Measurements from ENCODE around the gene IRS1.

Gene IRS1

DNA sequence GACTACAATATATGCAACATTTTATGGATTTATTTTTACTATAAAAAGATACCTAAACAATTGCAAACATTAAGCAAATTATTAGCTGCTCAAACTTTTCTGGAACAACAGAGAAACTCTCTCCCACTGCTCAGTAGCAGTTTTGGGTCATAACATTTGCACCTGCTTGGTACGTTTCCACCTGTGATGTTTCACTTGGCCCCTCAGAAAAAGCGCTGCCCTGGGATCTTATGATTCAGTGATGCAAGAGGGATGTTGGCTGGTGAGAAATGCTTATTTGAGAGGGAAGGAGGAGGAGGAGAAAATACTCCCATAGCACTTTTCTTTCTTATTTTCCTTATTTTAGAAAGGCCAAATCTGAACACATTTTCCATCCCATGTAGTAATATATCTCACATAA lies 9.2 kb downstream of the IRS1 start:
- no peak for DNase-seq

DNA sequence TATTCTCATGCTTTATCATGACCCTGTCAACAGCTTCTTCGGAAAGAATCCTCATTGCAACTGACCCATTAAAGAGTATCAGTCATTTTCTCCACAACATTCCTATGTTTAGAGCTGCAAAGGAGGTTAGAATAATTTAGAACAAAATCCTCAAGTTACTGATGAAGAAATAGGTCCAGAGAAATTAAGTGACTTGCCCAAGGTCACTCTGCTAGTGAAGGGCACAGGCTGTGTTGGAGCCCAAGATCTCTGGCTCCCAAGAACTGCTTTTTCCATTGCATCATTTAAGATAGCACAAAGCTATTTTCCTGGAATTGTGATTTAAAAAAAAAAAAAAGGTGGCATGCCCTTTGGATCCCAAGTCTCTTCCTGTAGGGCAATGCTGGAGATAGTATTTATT lies 9.6 kb downstream of the IRS1 start:
- DNase-seq, result no peak

GRCh38 chr2:226788881-226789490 lies 10.6 kb downstream of the IRS1 start:
- DNase-seq, result no peak

- no peak for DNase-seq
Measured at GRCh38 chr2:226788064-226788463, 11.6 kb downstream of the IRS1 start.

DNA sequence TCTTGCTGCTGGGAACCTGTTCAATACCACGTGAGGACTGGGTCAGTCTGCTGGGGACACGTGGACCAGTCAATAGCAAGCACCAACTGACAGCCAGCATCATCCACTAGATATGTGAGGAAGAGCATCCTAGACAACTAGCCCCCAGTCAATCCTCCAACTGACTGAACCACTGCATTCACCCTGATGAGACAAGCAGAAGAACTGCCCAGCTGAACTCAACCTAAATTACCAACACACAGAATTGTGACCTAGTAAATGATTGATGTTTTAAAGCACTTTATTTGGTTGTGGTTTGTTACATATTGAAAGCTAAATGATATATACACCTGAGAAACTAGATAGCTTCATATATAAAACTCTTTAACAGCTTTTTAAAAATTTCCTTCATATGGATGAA lies 15.7 kb downstream of the IRS1 start:
- DNase-seq, result no peak

DNA sequence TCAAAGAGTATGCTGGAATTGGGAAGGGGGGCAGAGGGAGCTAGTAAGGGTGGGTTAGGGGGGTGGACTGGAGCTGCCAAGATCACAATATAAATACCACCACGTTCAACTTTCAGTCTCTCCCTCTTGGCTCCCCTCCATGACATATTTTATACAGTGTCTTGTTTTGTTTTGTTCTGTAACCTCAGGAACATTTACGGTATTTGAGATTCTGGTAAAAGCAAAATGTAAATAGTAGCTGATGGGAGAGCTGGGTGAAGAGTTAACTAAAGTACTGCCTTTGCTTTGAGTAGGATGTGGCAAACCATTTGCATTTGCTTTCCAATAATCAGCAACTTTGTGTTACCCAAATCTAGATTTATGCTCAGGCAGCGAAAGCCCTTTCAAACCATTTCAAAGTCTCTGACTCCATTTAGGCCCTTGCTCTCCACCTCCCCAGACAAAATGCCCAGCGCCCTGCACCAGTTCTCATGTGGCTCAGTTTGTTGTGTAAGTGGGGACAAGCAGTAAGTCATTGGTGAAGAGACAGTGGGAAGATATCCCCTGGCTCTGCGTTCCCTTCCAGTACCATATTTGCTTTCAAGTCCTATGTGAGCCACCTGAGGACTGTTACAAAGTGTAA lies 17.4 kb downstream of the IRS1 start:
- no peak for DNase-seq

DNA sequence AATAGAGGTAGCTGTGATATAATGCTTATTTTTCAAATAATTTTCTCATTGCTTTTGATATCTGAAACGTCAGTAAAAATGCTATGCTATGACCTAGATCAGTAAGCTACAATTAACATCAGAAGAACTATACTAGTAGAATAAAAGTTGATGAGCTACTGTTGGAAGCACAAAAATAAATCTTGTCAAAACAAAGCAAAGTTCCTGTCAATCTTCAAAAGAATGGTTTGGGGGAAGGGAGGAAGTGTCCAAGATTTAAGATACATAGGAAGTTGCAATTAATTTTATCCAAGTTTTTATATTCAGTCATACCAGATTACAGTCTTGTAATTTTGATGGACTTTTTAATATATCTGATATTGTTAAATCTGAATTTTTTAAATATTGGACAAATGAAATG lies 19.2 kb downstream of the IRS1 start:
- DNase-seq, result no peak

DNA sequence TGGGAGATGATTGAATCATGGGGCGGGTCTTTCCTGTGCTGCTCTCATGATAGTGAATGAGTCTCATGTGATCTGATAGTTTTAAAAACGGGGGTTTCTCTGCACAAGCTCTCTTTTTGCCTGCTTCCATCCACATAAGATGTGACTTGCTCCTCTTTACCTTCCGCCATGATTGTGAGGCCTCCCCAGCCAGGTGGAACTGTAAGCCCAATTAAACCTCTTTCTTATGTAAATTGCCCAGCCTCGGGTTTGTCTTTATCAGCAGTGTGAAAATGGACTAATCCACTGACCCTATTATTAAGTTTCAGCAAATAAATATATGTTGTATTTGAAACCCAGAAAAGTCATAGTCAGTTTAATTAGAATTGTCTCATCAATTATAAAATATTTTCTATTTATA lies 22.0 kb downstream of the IRS1 start:
- DNase-seq, result no peak

- no peak for DNase-seq
Measured at GRCh38 chr2:226776104-226776503, 23.5 kb downstream of the IRS1 start.

- DNase-seq, result no peak
Measured at GRCh38 chr2:226775032-226775509, 24.5 kb downstream of the IRS1 start.

GRCh38 chr2:226773291-226773690 lies 26.3 kb downstream of the IRS1 start:
- no peak for DNase-seq

DNA sequence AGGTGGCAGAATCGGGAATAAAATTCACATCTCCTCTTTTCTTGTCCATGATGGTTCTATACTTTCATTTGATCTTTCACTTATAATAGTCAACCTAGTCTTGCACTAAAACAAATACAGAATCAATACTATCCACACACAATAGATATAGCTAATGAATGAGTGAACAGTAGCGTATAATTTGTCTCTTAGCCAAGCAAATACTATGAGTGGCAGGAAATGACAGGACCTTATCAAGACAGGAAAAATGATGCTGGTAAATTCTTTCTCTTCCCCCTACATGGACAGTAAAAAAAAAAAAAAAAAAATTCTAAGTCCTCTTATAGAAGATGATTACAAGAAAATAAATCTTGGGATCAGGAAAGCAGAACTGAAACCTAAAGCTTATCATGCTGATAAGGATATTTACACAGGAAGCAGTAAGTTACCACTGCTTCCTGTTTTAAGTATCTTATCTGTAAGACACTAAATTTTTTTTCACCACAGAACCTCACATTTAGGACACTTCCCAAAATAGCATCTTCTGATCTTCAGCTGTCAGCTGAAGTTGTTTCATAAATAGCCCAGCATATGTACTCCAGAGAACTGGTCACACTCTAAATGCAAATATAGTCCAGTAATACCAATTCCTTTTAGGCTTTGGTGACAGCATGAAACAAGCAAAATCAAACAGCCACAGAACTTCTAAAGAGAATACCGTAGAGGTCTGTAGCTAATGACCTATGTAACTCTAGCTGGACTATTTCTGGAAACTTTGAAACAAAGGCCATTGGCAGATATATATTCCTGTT lies 27.0 kb downstream of the IRS1 start:
- DNase-seq, result no peak

DNA sequence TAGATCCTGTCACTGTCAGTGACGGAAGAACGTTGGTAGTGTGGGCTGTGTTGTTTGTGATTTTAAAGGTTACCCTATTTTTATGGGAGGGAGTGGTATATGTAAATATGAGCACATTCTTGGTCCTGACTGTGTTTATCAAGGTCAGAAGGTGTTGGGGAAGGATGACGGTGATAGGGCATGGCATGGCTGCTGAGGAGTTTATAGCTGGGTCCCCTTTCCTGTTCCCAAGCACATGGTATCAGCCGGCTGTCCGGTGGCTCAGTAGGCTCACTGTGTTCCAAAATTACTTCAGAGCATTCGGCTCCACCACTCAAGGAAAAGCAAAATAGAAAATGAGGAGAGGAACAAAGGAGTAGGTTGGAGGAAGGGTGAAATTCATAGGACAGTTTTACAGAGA lies 28.6 kb downstream of the IRS1 start:
- no peak for DNase-seq

GRCh38 chr2:226767056-226767813 lies 32.4 kb downstream of the IRS1 start:
- DNase-seq, result peak; percentile 31

DNA sequence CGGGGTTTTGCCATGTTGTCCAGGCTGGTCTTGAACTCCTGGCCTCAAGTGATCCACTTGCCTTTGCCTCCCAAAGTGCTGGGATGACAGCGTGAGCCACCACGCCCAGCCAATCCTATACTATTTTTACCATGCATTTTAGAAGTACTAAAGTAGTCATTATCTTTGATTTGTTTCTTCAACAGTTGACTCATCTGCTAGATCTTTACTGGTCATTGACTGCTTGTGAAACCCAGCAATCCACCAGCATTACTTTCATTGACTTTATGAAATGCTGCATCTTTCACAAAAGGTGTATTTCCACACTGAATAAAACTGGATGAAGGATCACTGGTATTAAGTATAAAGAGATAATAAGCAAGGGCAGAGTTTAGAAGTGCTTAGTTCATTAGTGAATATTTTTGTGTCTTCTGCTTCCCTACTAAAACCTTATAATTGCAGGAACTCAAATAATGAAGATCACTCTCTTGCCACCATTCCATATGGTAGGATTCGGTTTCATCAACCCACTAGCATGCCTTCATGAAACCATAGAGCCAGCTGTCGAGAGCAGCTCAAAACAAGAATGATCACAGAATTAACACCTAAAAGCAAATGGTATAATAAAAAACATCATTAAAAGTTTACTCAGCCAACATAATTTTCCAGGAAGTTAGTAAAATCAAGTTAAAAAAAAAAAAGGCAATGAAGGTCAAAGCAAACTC lies 33.1 kb downstream of the IRS1 start:
- DNase-seq, result peak; percentile 31

- DNase-seq, result no peak
Measured at GRCh38 chr2:226763320-226763719, 36.3 kb downstream of the IRS1 start.

DNA sequence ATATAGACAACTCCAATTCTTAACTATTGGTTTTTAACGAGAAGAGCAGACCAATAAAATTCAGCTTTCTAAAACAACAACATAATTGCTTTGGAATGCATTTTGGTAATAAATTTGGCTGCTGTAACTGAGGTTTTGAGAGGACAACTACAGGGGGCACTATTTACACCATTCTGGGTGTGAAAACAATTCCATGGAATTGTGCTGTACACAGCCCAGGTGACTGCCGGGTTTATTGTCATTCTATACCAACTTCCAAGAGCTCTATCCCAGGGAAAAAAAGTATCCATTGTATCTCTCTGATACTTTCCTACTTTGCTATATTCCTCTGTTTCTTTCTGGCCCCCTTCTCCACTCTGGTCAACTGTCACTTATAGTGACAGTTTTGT lies 38.4 kb downstream of the IRS1 start:
- DNase-seq, result no peak

DNA sequence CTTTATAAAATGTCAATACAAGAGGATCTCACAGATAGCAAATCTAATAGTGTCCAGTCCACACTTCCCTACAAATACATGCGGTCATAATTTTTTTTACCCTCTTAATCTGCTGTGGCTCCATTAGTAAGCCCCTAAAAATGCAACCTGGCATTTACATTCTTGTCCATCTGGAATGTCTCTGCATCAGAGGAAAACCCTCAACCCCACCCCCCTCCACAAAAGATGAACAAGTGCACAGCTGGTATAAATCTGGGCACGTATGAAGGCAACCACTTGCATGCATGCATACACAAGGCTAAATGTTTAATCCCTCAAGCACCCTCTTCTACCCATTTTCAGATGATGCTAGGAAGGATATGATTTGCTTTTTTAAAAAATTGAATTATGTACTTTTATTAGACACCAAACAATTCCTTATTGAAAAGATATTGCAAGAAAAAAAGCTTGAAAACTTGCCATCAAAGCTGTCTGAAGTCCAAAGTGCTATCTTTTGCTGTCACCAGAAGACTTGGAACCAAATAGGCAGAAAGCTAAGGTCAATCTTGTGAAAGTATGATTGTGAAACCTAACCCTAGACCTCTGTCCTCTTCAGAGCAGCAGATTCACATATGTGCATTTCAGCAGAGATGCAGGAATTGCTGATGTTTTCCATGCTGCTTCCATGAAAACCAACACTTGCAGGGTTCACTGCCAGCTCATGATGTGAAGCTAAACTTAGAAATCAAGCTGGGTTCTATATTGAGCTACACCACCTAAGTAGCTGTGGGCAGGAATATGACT lies 39.0 kb downstream of the IRS1 start:
- DNase-seq, result peak; percentile 87

- DNase-seq, result no peak
Measured at GRCh38 chr2:226759768-226760167, 39.9 kb downstream of the IRS1 start.

GRCh38 chr2:226758921-226759640 lies 40.5 kb downstream of the IRS1 start:
- DNase-seq, result no peak

- DNase-seq, result no peak
Measured at GRCh38 chr2:226756131-226756530, 43.5 kb downstream of the IRS1 start.
